HG03060 (cell line): Measurements from ENCODE around the gene HMGXB4.

Source experiments
- ATAC-seq: cut with Tn5 transposase; IDR thresholded peaks from one replicate; pipeline ENCODE4 v1.9.1; 2021; ENCODE audit warnings: low read depth, moderate number of reproducible peaks; ENCODE audit not compliant: unreplicated experiment

Gene HMGXB4

DNA sequence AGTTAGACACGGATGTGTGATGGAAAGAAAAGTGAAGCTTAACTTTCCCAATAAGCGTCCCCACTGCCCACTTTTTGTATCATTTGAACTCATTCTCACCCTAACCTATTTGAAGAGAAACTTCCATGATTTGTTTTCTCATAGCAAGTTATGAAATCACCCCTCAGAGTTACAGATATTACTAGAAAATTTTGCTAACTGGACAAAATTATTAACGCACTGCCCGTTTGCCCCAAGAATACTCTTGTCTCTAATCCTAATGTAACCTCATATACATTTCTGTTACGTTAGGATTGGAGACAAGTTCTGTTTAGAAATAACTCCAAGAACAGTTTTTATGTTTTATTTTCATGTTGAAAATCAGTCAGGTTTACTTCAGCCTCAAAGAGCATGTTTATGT is 67.9 kb downstream of the HMGXB4 start:
- ATAC-seq = no peak

DNA sequence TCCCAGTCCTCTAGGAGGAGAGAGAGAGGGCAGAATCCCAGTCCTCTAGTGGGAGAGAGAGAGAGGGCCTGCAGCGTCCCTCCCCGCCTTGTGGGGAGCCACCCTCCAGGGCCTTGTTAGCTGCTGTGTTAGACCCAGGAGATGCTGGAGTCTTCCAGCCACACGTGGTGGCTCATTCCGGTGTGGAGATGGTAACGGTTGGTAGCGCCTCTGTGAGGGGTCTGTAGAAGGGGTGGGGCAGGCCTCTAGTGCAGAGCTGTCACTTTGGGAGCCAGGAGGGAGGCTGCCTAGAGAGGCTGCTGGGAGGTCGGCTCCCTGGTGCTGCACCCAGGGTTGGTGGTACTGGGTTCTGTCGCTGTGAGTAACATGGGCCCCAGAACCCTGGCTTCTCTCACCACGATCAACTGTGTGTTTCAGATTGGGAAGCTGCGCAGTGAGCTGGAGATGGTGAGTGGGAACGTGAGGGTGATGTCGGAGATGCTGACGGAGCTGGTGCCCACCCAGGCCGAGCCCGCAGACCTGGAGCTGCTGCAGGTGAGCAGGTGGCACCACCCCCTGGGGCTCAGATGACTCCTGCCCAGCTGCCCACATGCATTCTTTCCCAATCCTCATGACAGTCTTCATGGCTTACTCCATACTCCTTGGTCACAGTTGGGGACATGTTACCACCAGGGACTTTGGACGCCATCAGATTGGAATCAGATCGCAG is 69.7 kb downstream of the HMGXB4 start:
- no peak for ATAC-seq

GRCh38 chr22:35327690-35328471 is 70.6 kb downstream of the HMGXB4 start:
- ATAC-seq = no peak

- ATAC-seq = no peak
Measured at GRCh38 chr22:35328472-35328885, 71.2 kb downstream of the HMGXB4 start.

DNA sequence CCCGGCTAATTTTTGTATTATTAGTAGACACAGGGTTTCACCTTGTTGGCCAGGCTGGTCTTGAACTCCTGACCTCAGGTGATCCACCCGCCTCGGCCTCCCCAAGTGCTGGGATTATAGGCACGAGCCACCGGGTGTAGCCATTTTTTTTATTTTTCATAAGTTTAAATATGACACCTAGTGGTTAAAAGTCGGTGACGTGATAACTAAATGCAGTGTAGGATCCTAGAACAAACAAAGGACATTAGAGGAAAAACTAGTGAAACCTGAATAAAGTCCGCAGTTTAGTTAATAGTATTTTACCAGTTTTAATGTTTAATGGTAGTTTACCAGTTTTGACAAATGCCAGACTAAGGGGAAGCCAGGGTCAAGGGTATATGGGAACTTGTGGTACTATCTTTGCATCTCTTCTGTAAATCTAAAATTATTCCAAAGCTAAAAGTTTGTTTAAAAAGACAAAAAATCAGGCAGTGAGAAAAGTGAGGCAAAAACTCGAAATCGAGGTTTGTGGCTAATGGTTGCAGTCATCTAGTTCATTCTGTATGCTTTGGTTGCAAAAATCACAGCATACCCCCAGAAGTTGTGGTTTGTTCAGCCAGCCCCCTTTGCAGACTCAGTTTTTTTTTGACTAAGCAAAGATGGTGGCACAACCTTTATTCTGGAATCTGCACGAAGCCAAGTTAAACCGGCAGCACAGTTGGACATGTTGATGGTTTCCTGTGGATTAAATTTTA is 72.0 kb downstream of the HMGXB4 start:
- ATAC-seq = no peak

DNA sequence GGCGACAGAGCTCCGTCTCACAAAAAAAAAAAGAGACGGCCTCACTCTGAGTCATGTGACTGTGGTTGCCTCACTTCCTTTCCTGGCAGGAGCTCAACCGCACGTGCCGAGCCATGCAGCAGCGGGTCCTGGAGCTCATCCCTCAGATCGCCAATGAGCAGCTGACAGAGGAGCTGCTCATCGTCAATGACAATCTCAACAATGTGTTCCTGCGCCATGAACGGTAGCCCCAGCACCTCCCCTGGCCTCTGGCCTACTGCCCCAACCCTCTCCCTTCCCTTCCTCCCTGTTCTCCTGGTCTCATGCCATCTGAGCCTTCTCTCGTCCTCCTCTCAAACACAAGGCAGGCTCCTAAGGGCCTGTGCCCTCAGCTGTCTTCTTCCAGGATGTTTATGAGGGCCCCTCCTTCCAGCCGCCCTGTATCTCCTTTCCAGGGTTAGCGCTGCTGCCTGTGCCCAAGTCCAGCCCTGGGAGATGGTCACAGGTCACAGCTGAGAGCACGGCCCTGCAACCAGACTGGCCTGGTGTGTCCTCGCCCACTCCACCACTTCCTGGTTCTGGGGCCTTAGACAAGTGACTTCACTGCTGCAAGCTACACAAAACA is 73.1 kb downstream of the HMGXB4 start:
- no peak for ATAC-seq

DNA sequence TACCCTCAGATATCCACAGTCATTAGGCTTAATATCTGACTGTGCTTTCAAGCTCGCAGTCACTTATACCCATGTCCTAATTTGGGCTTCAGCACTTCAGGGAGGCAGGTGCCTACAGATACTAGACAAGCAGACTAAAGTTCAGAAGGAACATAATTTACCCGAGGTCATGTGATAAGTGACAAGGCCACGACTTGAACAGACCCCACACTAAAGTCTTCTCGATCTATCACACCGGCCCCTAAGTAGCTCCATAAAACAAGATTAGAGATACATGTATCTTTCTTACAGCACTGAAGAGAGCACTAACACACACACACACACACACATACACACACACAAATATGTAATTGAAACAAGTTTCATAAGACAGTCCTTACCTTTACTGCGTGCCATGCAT is 75.0 kb downstream of the HMGXB4 start:
- ATAC-seq = no peak

DNA sequence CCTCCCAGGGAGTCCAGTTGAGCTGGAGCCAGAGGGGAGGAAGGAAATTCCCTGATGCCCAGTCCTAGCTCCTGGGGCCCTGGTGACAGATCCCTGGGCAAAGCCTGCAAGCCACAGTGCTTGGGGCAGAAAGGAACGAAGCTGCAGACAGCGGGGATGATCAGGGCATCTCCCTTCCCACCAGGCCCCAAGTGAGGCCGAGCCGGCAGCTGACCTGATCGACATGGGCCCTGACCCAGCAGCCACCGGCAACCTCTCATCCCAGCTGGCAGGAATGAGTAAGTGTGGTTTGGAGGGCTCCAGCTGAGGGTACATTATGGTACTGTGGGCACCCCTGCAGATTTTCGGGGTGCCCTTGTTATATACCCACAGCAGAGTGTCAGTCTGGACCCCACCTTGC is 75.9 kb downstream of the HMGXB4 start:
- no peak for ATAC-seq

DNA sequence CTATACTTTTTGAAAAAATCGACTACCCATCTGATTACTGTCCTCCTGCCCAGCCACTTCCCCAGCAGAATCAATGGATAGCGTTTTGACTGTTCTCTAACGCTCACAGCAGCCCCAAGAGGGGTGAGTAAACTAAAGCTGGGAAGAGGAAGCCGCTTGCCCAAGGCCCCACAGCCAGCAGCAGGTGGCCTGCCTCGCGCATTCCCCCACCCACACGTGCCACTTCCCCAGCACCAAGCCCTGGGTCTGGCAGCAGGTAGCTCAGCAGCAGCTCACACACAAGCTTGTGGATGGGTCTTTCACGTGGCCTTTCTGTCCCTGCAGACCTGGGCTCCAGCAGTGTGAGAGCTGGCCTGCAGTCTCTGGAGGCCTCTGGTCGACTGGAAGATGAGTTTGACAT is 76.7 kb downstream of the HMGXB4 start:
- no peak for ATAC-seq

DNA sequence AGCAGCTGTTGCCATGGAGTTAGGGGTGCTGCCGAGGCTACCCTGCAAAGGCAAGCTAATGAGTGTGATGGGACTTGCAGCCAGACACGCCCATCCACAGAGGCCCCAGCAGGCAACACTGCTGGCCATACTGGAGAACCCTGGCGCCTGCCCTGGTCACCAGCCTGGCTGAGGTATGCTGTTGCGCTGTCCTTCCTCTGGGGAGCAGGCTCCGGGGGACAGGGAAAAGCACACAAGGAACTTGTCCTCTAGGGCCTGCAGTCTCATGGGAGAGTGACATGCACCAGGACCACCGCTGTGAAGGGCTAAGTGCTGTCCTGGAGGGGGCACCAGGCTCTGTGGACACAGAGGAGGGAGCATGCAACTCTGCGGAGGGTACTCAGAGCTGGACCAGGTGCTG is 78.2 kb downstream of the HMGXB4 start:
- ATAC-seq = no peak

DNA sequence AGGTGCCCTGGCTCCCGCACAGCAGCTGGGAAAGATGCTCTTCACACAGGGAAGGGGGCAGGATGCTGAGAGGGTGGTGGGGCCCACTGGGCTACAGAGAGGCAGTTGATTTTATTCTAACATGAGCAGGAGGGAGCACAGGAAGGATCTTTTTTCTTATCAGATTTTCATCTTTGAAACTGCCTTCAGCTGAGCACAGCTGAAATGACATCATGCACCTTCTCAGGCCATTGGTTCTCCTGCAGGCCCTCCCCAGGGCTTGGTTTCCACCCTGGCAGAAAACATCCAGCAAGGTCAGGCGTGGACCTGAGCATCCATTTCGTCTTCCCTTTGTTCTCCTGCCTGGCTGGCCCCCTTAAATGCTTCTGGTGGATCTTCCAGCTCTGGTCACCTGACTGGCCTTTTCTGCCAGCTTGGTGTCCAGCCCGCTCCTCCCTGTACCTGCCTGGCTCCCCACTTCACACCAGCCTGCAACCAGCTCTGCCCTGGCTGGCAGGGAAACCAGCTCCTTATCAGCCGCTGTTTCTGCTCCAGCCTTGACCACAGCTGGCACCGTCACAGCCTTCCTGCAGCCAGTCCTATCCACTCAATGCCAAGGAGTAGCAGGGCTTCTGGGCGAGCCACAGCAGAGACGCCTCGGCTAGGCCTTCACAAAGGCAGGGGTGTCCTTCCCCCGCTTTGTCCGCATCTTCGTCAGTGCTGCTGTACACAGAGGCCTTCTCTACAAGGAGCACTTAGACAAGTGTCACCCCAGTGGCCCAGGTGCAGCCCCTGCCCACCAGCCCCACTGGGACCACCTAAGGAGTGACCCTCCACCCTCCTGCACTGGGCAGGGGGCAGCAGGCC is 78.9 kb downstream of the HMGXB4 start:
- no peak for ATAC-seq

DNA sequence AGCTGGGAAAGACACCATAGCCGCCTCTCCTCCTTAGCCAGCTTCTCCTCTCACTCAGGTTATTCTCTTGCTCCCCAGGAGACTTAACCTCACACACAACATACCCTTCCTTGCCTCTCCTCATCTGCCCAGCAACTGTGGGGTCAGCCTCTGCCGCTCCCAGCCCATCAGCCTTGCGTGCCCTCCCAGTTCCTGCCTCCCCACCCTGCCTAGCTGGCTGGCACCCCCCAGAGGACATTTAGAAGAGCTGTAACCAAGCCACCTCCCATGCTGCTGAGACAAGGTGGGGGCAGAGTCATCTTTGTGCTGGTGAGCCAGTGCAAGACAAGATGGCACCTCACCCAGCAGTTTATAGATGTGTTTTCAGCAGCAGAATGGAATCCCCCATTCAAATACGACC is 80.6 kb downstream of the HMGXB4 start:
- ATAC-seq = no peak

DNA sequence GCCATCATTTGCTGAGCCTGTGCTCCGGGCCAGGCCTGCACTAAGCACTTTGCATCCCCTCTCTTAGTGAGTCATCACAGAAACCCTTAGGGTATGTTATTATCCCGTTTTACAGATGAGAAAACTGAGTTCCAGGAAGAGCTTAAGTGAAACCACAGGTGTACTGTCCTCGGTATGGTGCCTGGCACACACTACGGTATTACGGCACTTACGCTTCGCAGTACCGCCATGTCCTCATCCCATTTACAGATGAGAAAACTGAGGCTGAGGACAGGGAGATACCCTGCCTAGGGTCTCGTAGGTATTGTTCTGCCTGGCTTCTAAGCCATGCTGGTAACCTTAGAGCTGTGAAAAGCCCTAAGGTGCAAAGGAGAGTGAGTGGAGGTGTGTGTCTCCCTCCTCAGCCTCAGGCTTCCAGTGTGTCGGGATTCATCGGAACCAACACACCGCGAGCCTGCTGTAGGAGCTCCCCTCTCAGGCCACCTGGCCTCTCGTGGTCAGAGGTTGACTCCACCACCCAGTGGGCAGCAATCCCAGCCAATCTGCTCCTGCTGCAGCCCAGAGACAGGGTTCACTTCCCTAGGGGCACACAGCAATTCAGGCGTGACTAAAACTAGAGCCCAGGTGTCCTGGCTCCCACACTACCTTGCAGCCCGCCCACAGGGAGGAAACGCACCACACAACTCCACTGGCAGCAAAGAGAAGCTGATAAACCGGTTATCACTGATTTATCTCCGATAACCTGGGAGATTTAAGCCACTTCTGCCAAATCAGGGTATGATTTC is 84.0 kb downstream of the HMGXB4 start:
- ATAC-seq = no peak

DNA sequence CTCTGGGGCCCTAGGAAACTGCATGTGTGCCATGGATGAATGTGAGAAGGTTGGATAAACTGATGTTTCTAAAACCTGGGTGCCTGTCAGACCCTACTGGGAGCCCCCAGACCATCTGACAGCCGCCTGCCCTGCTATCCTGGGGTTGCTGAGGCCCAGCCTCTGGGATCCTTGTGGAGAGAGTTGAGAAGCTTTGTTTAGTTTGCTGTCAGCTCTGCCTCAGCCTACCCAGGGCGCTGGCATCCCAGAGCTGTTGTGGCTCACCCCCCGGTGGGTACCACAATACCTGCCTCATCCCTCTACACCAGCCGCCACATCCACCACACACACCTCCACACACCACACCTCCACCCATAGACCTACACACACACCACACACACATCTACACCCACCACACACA is 85.1 kb downstream of the HMGXB4 start:
- no peak for ATAC-seq

- no peak for ATAC-seq
Measured at GRCh38 chr22:35343664-35344550, 86.6 kb downstream of the HMGXB4 start.

- no peak for ATAC-seq
Measured at GRCh38 chr22:35344956-35345690, 87.8 kb downstream of the HMGXB4 start.
